GM23338 (cell line): ENCODE measurements around the gene KAT6B. TPM values are rescaled to one million over a fixed set of nuclear protein-coding genes. Genes with fewer than 3 reads are reported as not detected.

ENCODE experiments used
- ATAC-seq: fragments of 200-7000 bp; cut with Tn5 transposase; 3 replicates; pipeline ENCODE4 v1.9.1; 2020
- DNase-seq: peaks from one replicate; pipeline ENCODE4 v3.0.0-alpha.2; 2015; ENCODE audit warnings: low spot score
- H2AFZ ChIP-seq: fragments of 200-600 bp; sonication (generic); 2 replicates; pipeline ENCODE4 v1.8.0; 2016; ENCODE audit warnings: antibody characterized with exemption, mild to moderate bottlenecking, moderate library complexity
- H3F3A ChIP-seq: fragments of 200-600 bp; sonication (generic); replicated peaks from 2 replicates; pipeline ENCODE4 v1.8.0; 2017; ENCODE audit warnings: antibody characterized with exemption, mixed run types, low read depth
- H3K27ac ChIP-seq: fragments of 200-600 bp; sonication (generic); 2 replicates; pipeline ENCODE4 v1.6.1; 2016; ENCODE audit warnings: low read depth
- H3K27me3 ChIP-seq: fragments of 200-600 bp; sonication (generic); 2 replicates; pipeline ENCODE4 v1.8.0; 2016; ENCODE audit warnings: mild to moderate bottlenecking, mixed run types, moderate library complexity; ENCODE audit not compliant: insufficient read depth
- H3K36me3 ChIP-seq: fragments of 200-600 bp; sonication (generic); 2 replicates; pipeline ENCODE4 v1.8.0; 2016; ENCODE audit warnings: mild to moderate bottlenecking; ENCODE audit not compliant: insufficient read depth
- H3K4me1 ChIP-seq: fragments of 200-600 bp; sonication (generic); 2 replicates; pipeline ENCODE4 v1.8.0; 2016; ENCODE audit warnings: mild to moderate bottlenecking, moderate library complexity; ENCODE audit not compliant: insufficient read depth
- H3K4me2 ChIP-seq: fragments of 200-600 bp; sonication (generic); 2 replicates; pipeline ENCODE4 v1.7.1; 2017; ENCODE audit warnings: mixed run types
- H3K4me3 ChIP-seq: fragments of 200-600 bp; sonication (generic); 2 replicates; pipeline ENCODE4 v1.6.1; 2016; ENCODE audit warnings: mixed run types
- H3K79me2 ChIP-seq: fragments of 200-600 bp; sonication (generic); replicated peaks from 2 replicates; pipeline ENCODE4 v1.8.0; 2017; ENCODE audit warnings: mild to moderate bottlenecking; ENCODE audit not compliant: insufficient read depth
- H3K9me2 ChIP-seq: fragments of 200-600 bp; sonication (generic); 2 replicates; pipeline ENCODE4 v1.8.0; 2017; ENCODE audit not compliant: insufficient read depth
- H4K20me1 ChIP-seq: fragments of 200-600 bp; sonication (generic); replicated peaks from 2 replicates; pipeline ENCODE4 v1.8.0; 2017; ENCODE audit warnings: mild to moderate bottlenecking; ENCODE audit not compliant: insufficient read depth
- H3K27ac Mint-ChIP-seq: 2 replicates; pipeline ENCODE4 v1.8.0; 2020; ENCODE audit warnings: inconsistent platforms, mild to moderate bottlenecking, moderate library complexity, mixed read lengths
- H3K27me3 Mint-ChIP-seq: 3 replicates; pipeline ENCODE4 v1.8.0; 2022; ENCODE audit warnings: low read depth, mild to moderate bottlenecking, moderate library complexity, mixed read lengths, inconsistent platforms; ENCODE audit not compliant: insufficient read depth, poor library complexity
- H3K36me3 Mint-ChIP-seq: 3 replicates; pipeline ENCODE4 v1.8.0; 2021; ENCODE audit warnings: low read depth, mild to moderate bottlenecking, inconsistent platforms, moderate library complexity, mixed read lengths
- H3K4me1 Mint-ChIP-seq: 3 replicates; pipeline ENCODE4 v1.8.0; 2020; ENCODE audit warnings: mild to moderate bottlenecking, inconsistent platforms, mixed read lengths
- H3K4me3 Mint-ChIP-seq: 3 replicates; pipeline ENCODE4 v1.8.0; 2021; ENCODE audit warnings: moderate library complexity, mild to moderate bottlenecking, inconsistent platforms, mixed read lengths
- H3K9me3 Mint-ChIP-seq: 3 replicates; pipeline ENCODE4 v1.8.0; 2020; ENCODE audit warnings: moderate library complexity, mild to moderate bottlenecking, inconsistent platforms, mixed read lengths
- CREB1 ChIP-seq: fragments of 250-450 bp; sonication (Bioruptor Pico); IDR thresholded peaks from 2 replicates; pipeline ENCODE4 v1.5.0; 2020; ENCODE audit warnings: low read depth, mild to moderate bottlenecking, moderate library complexity
- ETS1 ChIP-seq: IDR thresholded peaks from 2 replicates; pipeline ENCODE4 v1.6.1; 2016; ENCODE audit warnings: antibody characterized with exemption
- EZH2 ChIP-seq: fragments of 200-600 bp; sonication (generic); IDR thresholded peaks from one replicate; pipeline ENCODE4 v1.8.0; 2017; ENCODE audit warnings: antibody characterized with exemption, mild to moderate bottlenecking, low read depth; ENCODE audit not compliant: unreplicated experiment
- EZH2phosphoT487 ChIP-seq: fragments of 200-600 bp; sonication (generic); IDR thresholded peaks from one replicate; pipeline ENCODE4 v1.8.1; 2018; ENCODE audit warnings: antibody characterized with exemption; ENCODE audit not compliant: unreplicated experiment
- JUNB ChIP-seq: IDR thresholded peaks from one replicate; pipeline ENCODE4 v1.6.1; 2016; ENCODE audit warnings: antibody characterized with exemption; ENCODE audit not compliant: unreplicated experiment
- NANOG ChIP-seq: IDR thresholded peaks from 2 replicates; pipeline ENCODE4 v1.6.1; 2016; ENCODE audit warnings: antibody characterized with exemption, borderline replicate concordance
- POLR2AphosphoS5 ChIP-seq: IDR thresholded peaks from 2 replicates; pipeline ENCODE4 v1.6.1; 2016; ENCODE audit warnings: antibody characterized with exemption, low read depth
- REST ChIP-seq: IDR thresholded peaks from one replicate; pipeline ENCODE4 v1.6.1; 2018; ENCODE audit warnings: antibody characterized with exemption; ENCODE audit not compliant: unreplicated experiment
- STAT1 ChIP-seq: IDR thresholded peaks from one replicate; pipeline ENCODE4 v1.6.1; 2016; ENCODE audit warnings: antibody characterized with exemption; ENCODE audit not compliant: unreplicated experiment
- ZNF114 ChIP-seq: fragments of 250-450 bp; sonication (Bioruptor Pico); IDR thresholded peaks from 2 replicates; pipeline ENCODE4 v1.5.0; 2020; ENCODE audit warnings: mild to moderate bottlenecking, moderate library complexity
- ZNF331 ChIP-seq: fragments of 250-450 bp; sonication (Bioruptor Pico); IDR thresholded peaks from 2 replicates; pipeline ENCODE4 v1.5.0; 2020; ENCODE audit warnings: low read depth, mild to moderate bottlenecking, moderate library complexity
- polyA plus RNA-seq: library from polyadenylated mRNA; unstranded; fragments of >200 nt; fragmentation: Nextera tagmentation; extraction: Ambion mirVana; gene quantifications from 2 replicates; pipeline ENCODE4 v1.2.1, GENCODE V29; 2016
- total RNA-seq: library from RNA; depleted of rRNA; stranded (reverse); fragments of >200 nt; shearing (Covaris generic); gene quantifications from 2 replicates; pipeline ENCODE4 v1.2.3, GENCODE V29; 2014
- TF ChIP-seq, protein P1 (sequence below): fragments of 250-450 bp; sonication (Bioruptor Pico); IDR thresholded peaks from 2 replicates; pipeline ENCODE4 v1.5.0; 2020; ENCODE audit warnings: mild to moderate bottlenecking, moderate library complexity
- TF ChIP-seq, protein P2 (sequence below), 2 experiments: fragments of 200-600 bp in 1 of 2; sonication (generic) in 1 of 2; conservative IDR thresholded peaks; 2 replicates each; pipeline versions ENCODE4 v1.5.1 to v1.6.1; 2016 to 2017; ENCODE audit warnings: antibody characterized with exemption in 2 of 2, low read depth in 2 of 2, mild to moderate bottlenecking in 2 of 2, moderate library complexity in 1 of 2

Gene KAT6B
- total and polyA plus RNA-seq, 2 experiments from 2014 or later = 21.3 to 31.4 TPM

DNA sequence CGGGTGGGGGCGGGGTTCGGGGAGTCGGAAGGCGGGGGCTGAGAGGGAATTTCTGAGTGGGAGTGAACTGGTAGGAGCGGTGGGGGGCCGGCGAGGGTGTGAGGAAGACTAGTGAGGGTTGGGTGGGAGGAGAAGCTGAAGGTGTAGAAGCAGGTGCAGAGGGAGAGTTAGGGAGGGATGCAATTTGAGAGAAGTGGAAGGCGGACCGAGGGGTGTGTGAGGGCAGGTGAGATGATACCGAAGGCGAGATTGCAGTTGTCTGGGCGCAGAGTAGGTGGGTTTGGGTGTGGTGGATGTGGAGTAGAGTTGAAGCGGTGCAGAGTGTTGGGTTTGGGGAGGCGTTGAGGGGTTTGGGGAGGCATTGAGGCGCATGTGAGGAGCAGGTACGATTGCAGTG, 643 bp downstream of the KAT6B start:
- H3K27me3 ChIP-seq = no peaks in the 10 kb centered on the region
- peaks cover 14% of the 10 kb centered on the region for H3K4me1 ChIP-seq
- peak overlapping the region; percentile 95 for H3K4me2 ChIP-seq
- H3F3A ChIP-seq = no peaks in the 10 kb centered on the region
- peak overlapping the region; percentile 81; the same call in 1 of the 2 replicates for H2AFZ ChIP-seq
- Mint-ChIP-seq H3K27me3 (peaks cover 25% of the 10 kb centered on the region), H3K4me3 (peak overlapping the region; percentile 85), H3K36me3 (no peaks in the 10 kb centered on the region), H3K9me3 (peaks cover 3% of the 10 kb centered on the region; the same call in 2 of the 3 replicates), H3K4me1 (peaks cover 40% of the 10 kb centered on the region), H3K27ac (0 out of 2 replicates have a peak overlapping the region, but pooled peaks have one; percentile 10)
- DNase-seq = no peak
- peak; percentile 1 for ATAC-seq
- no peaks in the 10 kb centered on the region for H3K36me3 ChIP-seq
- peaks cover 11% of the 10 kb centered on the region for H4K20me1 ChIP-seq
- H3K9me2 ChIP-seq = no peaks in the 10 kb centered on the region
- peaks cover 49% of the 10 kb centered on the region for H3K79me2 ChIP-seq
- TF ChIP-seq REST (no peak), CREB1 (CRISPR knock-in tag) (no peak), ZNF114 (CRISPR knock-in tag) (no peak), POLR2AphosphoS5 (no peak), ZNF331 (CRISPR knock-in tag) (no peak), JUNB (no peak), NANOG (no peak), EZH2phosphoT487 (no peak), EZH2 (no peak), ETS1 (no peak), STAT1 (no peak)
- TF ChIP-seq, protein P1, sequence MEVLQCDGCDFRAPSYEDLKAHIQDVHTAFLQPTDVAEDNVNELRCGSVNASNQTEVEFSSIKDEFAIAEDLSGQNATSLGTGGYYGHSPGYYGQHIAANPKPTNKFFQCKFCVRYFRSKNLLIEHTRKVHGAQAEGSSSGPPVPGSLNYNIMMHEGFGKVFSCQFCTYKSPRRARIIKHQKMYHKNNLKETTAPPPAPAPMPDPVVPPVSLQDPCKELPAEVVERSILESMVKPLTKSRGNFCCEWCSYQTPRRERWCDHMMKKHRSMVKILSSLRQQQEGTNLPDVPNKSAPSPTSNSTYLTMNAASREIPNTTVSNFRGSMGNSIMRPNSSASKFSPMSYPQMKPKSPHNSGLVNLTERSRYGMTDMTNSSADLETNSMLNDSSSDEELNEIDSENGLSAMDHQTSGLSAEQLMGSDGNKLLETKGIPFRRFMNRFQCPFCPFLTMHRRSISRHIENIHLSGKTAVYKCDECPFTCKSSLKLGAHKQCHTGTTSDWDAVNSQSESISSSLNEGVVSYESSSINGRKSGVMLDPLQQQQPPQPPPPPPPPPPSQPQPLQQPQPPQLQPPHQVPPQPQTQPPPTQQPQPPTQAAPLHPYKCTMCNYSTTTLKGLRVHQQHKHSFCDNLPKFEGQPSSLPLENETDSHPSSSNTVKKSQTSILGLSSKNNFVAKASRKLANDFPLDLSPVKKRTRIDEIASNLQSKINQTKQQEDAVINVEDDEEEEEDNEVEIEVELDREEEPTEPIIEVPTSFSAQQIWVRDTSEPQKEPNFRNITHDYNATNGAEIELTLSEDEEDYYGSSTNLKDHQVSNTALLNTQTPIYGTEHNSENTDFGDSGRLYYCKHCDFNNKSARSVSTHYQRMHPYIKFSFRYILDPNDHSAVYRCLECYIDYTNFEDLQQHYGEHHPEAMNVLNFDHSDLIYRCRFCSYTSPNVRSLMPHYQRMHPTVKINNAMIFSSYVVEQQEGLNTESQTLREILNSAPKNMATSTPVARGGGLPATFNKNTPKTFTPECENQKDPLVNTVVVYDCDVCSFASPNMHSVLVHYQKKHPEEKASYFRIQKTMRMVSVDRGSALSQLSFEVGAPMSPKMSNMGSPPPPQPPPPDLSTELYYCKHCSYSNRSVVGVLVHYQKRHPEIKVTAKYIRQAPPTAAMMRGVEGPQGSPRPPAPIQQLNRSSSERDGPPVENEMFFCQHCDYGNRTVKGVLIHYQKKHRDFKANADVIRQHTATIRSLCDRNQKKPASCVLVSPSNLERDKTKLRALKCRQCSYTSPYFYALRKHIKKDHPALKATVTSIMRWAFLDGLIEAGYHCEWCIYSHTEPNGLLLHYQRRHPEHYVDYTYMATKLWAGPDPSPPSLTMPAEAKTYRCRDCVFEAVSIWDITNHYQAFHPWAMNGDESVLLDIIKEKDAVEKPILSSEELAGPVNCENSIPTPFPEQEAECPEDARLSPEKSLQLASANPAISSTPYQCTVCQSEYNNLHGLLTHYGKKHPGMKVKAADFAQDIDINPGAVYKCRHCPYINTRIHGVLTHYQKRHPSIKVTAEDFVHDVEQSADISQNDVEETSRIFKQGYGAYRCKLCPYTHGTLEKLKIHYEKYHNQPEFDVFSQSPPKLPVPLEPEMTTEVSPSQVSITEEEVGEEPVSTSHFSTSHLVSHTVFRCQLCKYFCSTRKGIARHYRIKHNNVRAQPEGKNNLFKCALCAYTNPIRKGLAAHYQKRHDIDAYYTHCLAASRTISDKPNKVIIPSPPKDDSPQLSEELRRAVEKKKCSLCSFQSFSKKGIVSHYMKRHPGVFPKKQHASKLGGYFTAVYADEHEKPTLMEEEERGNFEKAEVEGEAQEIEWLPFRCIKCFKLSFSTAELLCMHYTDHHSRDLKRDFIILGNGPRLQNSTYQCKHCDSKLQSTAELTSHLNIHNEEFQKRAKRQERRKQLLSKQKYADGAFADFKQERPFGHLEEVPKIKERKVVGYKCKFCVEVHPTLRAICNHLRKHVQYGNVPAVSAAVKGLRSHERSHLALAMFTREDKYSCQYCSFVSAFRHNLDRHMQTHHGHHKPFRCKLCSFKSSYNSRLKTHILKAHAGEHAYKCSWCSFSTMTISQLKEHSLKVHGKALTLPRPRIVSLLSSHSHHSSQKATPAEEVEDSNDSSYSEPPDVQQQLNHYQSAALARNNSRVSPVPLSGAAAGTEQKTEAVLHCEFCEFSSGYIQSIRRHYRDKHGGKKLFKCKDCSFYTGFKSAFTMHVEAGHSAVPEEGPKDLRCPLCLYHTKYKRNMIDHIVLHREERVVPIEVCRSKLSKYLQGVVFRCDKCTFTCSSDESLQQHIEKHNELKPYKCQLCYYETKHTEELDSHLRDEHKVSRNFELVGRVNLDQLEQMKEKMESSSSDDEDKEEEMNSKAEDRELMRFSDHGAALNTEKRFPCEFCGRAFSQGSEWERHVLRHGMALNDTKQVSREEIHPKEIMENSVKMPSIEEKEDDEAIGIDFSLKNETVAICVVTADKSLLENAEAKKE (CRISPR knock-in tag) = no peak
- TF ChIP-seq, protein P2, sequence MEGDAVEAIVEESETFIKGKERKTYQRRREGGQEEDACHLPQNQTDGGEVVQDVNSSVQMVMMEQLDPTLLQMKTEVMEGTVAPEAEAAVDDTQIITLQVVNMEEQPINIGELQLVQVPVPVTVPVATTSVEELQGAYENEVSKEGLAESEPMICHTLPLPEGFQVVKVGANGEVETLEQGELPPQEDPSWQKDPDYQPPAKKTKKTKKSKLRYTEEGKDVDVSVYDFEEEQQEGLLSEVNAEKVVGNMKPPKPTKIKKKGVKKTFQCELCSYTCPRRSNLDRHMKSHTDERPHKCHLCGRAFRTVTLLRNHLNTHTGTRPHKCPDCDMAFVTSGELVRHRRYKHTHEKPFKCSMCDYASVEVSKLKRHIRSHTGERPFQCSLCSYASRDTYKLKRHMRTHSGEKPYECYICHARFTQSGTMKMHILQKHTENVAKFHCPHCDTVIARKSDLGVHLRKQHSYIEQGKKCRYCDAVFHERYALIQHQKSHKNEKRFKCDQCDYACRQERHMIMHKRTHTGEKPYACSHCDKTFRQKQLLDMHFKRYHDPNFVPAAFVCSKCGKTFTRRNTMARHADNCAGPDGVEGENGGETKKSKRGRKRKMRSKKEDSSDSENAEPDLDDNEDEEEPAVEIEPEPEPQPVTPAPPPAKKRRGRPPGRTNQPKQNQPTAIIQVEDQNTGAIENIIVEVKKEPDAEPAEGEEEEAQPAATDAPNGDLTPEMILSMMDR (conservative IDR thresholded peaks at IDR 0.05; ENCODE audit: low read depth in 2 of 2) = no peak
- peak overlapping the region; percentile 85 for H3K4me3 ChIP-seq
- peak overlapping the region; percentile 59; the same call in 1 of the 2 replicates for H3K27ac ChIP-seq
